GM19438 (cell line): ENCODE results near the gene CD48.
"Not testable (repeated sequence)": the region's sequence is repeated elsewhere in the genome, so short reads cannot be mapped to it uniquely, and the experiment has no call there.

ENCODE experiments used
- ATAC-seq: cut with Tn5 transposase; IDR thresholded peaks from one replicate; pipeline ENCODE4 v1.9.1; 2021; ENCODE audit warnings: low read depth; ENCODE audit not compliant: unreplicated experiment

The CD48 gene

GRCh38 chr1:160658162-160658813, 53.3 kb downstream of the CD48 start:
- no peak for ATAC-seq

GRCh38 chr1:160657250-160657781, 54.3 kb downstream of the CD48 start:
- ATAC-seq = no peak

GRCh38 chr1:160656737-160657136, 54.9 kb downstream of the CD48 start:
- no peak for ATAC-seq

GRCh38 chr1:160653620-160654016, 58.0 kb downstream of the CD48 start:
- no peak for ATAC-seq

- ATAC-seq = no peak
Observed at GRCh38 chr1:160652924-160653619, 58.5 kb downstream of the CD48 start.

- not testable (repeated sequence) for ATAC-seq
Observed at GRCh38 chr1:160652065-160652641, 59.5 kb downstream of the CD48 start.

- ATAC-seq = no peak
Observed at GRCh38 chr1:160651433-160652064, 60.1 kb downstream of the CD48 start.

- no peak for ATAC-seq
Observed at GRCh38 chr1:160647329-160647720, 64.3 kb downstream of the CD48 start.

GRCh38 chr1:160646711-160647328, 64.8 kb downstream of the CD48 start, which contains the start of gene SLAMF1:
Gene SLAMF1, minus strand, starts transcription at chr1:160647044. Its CDS starts 99 bp downstream, at chr1:160646945.
- peak; percentile 53 for ATAC-seq

- no peak for ATAC-seq
Observed at GRCh38 chr1:160646180-160646579, 65.4 kb downstream of the CD48 start.

- no peak for ATAC-seq
Observed at GRCh38 chr1:160645386-160646130, 66.1 kb downstream of the CD48 start.

GRCh38 chr1:160644399-160644798, 67.2 kb downstream of the CD48 start:
- no peak for ATAC-seq

- no peak for ATAC-seq
Observed at GRCh38 chr1:160643138-160643537, 68.5 kb downstream of the CD48 start.

- no peak for ATAC-seq
Observed at GRCh38 chr1:160642281-160642644, 69.4 kb downstream of the CD48 start.

GRCh38 chr1:160641323-160642280, 70.0 kb downstream of the CD48 start:
- ATAC-seq = no peak

- no peak for ATAC-seq
Observed at GRCh38 chr1:160640359-160641123, 71.1 kb downstream of the CD48 start.

GRCh38 chr1:160639652-160640051, 72.0 kb downstream of the CD48 start:
- no peak for ATAC-seq

GRCh38 chr1:160638926-160639325, 72.7 kb downstream of the CD48 start:
- no peak for ATAC-seq
